ENCODE data around the gene SLC26A2.

The SLC26A2 gene

GRCh38 chr5:149961186-149961685 lies 678 bp downstream of the SLC26A2 start:
- Histone ChIP-seq H3K36me3 (ENCODE audit: insufficient read depth, low read length) (no peaks in the 10 kb centered on the region), H3K4me1 (ENCODE audit: insufficient read depth, low read length) (peaks cover 11% of the 10 kb centered on the region), H3K9me3 (ENCODE audit: low read length) (no peaks in the 10 kb centered on the region), H2AFZ (ENCODE audit: low read depth, low read length) (peak overlapping the region; percentile 89), H3K4me3 (ENCODE audit: low read length) (peak overlapping the region; percentile 64), H3K27me3 (ENCODE audit: insufficient read depth, low read length) (no peaks in the 10 kb centered on the region)

GRCh38 chr5:149961957-149962409 lies 1.4 kb downstream of the SLC26A2 start:
- no peaks in the 10 kb centered on the region for H3K36me3 ChIP-seq (ENCODE audit: insufficient read depth, low read length)
- peaks cover 11% of the 10 kb centered on the region for H3K4me1 ChIP-seq (ENCODE audit: insufficient read depth, low read length)
- no peaks in the 10 kb centered on the region for H3K27me3 ChIP-seq (ENCODE audit: insufficient read depth, low read length)
- H2AFZ ChIP-seq (ENCODE audit: low read depth, low read length) = no peak overlapping the region
- H3K9me3 ChIP-seq (ENCODE audit: low read length) = no peaks in the 10 kb centered on the region
- no peak overlapping the region for H3K4me3 ChIP-seq (ENCODE audit: low read length)

DNA sequence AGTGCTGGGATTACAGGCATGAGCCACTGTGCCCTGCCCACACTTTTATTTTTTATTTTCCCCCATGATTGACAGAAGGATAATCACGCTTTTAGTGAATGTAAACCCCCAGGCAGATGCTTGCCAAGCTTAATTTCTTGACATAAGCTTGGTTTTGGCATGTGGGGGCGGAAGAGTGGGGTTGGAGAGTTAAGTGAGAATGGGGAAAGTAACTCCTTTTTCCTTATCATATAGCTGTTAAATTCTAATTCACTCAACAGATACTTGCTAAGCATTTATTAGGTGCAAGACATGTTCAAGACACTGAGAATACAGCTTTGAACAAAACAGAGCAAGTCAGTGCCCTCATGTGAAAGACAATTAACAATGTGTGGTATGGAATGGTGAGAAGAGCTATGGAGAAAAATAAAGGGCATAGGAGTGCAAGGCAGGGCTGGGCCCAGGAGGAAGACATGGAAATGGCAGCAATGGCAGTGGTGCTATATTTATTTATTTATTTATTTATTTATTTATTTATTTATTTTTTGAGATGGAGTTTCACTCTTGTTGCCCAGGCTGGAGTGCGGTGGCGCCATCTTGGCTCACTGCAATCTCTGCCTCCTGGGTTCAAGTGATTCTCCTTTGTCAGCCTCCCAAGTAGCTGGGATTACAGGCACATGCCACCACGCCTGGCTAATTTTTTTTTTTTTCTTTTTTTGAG lies 2.2 kb downstream of the SLC26A2 start:
- no peak overlapping the region for H3K4me3 ChIP-seq (ENCODE audit: low read length)
- H3K4me1 ChIP-seq (ENCODE audit: insufficient read depth, low read length) = peaks cover 11% of the 10 kb centered on the region
- H2AFZ ChIP-seq (ENCODE audit: low read depth, low read length) = no peak overlapping the region
- H3K9me3 ChIP-seq (ENCODE audit: low read length) = no peaks in the 10 kb centered on the region
- no peaks in the 10 kb centered on the region for H3K36me3 ChIP-seq (ENCODE audit: insufficient read depth, low read length)
- no peaks in the 10 kb centered on the region for H3K27me3 ChIP-seq (ENCODE audit: insufficient read depth, low read length)

GRCh38 chr5:149963729-149964128 lies 3.2 kb downstream of the SLC26A2 start:
- Histone ChIP-seq H3K4me1 (ENCODE audit: insufficient read depth, low read length) (peaks cover 11% of the 10 kb centered on the region), H3K36me3 (ENCODE audit: insufficient read depth, low read length) (no peaks in the 10 kb centered on the region), H3K4me3 (ENCODE audit: low read length) (no peak overlapping the region), H3K27me3 (ENCODE audit: insufficient read depth, low read length) (no peaks in the 10 kb centered on the region), H3K9me3 (ENCODE audit: low read length) (no peaks in the 10 kb centered on the region), H2AFZ (ENCODE audit: low read depth, low read length) (no peak overlapping the region)

GRCh38 chr5:149966946-149967345 lies 6.4 kb downstream of the SLC26A2 start:
- no peaks in the 10 kb centered on the region for H3K4me1 ChIP-seq (ENCODE audit: insufficient read depth, low read length)

DNA sequence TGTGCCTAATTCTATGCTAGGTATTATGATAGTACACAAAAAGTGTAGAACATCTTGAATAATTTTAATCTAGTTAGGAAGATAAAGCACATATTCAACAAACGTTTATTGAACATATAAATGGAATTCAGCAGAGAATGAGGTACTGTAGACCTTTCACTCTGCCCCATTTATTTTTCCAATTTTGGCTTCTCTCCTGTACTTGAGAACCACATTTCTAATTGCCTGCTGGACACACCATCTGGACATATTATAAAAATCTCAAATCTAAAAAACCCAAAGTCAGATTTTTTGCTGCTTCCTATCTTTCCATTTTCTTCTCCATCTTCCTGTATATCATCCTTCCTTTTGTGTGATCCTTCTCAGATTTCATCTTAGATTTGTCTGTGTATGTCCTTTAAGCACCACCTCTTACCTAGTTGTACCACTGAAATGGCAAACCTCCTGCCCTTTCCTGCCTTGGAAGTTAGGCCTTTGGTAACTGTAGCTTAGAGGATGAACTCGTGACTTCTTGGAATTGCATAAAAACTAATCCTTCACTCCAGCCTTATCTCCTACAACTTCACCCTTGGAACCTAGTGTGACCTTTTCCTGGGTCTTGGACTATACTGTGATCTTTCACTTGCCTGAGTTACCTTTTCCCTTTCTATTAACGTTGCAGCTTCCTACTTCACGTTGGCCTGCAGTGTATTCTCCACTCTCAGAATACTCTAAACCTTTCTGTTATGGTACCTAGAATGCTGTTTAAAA lies 8.8 kb downstream of the SLC26A2 start:
- Histone ChIP-seq H3K4me3 (ENCODE audit: low read length) (no peak overlapping the region), H3K4me1 (ENCODE audit: insufficient read depth, low read length) (no peaks in the 10 kb centered on the region), H3K9me3 (ENCODE audit: low read length) (no peaks in the 10 kb centered on the region), H3K27me3 (ENCODE audit: insufficient read depth, low read length) (no peaks in the 10 kb centered on the region), H2AFZ (ENCODE audit: low read depth, low read length) (no peak overlapping the region), H3K36me3 (ENCODE audit: insufficient read depth, low read length) (no peaks in the 10 kb centered on the region)

More at GRCh38 chr5:149966946-149967345, 6.4 kb downstream of the SLC26A2 start:
- Histone ChIP-seq H3K27me3 (ENCODE audit: insufficient read depth, low read length) (no peaks in the 10 kb centered on the region), H2AFZ (ENCODE audit: low read depth, low read length) (no peak overlapping the region), H3K9me3 (ENCODE audit: low read length) (no peaks in the 10 kb centered on the region), H3K4me3 (ENCODE audit: low read length) (no peak overlapping the region), H3K36me3 (ENCODE audit: insufficient read depth, low read length) (no peaks in the 10 kb centered on the region)

DNA sequence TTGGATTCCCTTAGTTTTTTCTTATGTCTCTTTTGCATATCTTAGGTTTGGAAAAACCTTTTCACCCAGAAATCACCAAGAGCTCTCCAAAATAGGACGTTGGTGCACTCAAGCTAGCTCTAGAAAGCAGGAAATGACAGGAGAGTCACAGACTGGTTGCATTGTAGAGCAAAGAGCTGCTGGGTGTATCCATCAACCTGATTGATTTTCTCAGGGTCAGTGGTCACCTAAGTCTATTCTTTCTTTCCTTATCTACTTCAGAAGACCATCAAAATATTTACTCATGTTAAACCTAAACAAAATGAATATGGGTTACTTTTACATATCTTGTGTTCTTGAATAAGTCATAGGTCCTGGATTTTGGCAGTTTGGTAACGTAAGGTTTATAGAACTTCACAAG lies 14.9 kb downstream of the SLC26A2 start:
- no peaks in the 10 kb centered on the region for H3K27me3 ChIP-seq (ENCODE audit: insufficient read depth, low read length)
- no peaks in the 10 kb centered on the region for H3K4me1 ChIP-seq (ENCODE audit: insufficient read depth, low read length)

DNA sequence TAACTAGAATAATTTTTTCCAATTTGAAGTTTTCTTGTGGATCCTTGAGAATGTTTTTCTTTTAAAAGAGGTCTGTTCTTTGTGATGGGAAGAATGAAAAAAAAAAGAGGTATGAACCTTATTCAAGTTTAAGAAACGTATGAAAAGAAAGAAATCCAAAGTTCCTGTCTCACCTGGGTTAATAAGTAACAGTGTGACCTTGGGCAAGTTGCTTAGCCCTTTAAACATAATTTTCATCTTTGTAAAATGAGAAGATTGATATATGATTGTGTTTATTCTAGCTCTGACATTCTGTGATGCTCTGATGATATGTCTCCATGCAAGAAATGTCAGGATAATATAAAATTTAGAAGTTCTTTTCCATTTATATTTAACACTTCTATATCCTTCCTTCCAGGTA lies 19.3 kb downstream of the SLC26A2 start:
- no peak overlapping the region for H3K4me3 ChIP-seq (ENCODE audit: low read length)
- no peak overlapping the region for H2AFZ ChIP-seq (ENCODE audit: low read depth, low read length)
- H3K36me3 ChIP-seq (ENCODE audit: insufficient read depth, low read length) = peaks cover 11% of the 10 kb centered on the region
- H3K27me3 ChIP-seq (ENCODE audit: insufficient read depth, low read length) = no peaks in the 10 kb centered on the region
- no peaks in the 10 kb centered on the region for H3K4me1 ChIP-seq (ENCODE audit: insufficient read depth, low read length)
- no peaks in the 10 kb centered on the region for H3K9me3 ChIP-seq (ENCODE audit: low read length)

More for the DNA sequence above, 14.9 kb downstream of the SLC26A2 start:
- no peak overlapping the region for H3K4me3 ChIP-seq (ENCODE audit: low read length)
- H2AFZ ChIP-seq (ENCODE audit: low read depth, low read length) = no peak overlapping the region
- no peaks in the 10 kb centered on the region for H3K9me3 ChIP-seq (ENCODE audit: low read length)
- H3K36me3 ChIP-seq (ENCODE audit: insufficient read depth, low read length) = peaks cover 5% of the 10 kb centered on the region

GRCh38 chr5:149981206-149981605 lies 20.6 kb downstream of the SLC26A2 start:
- Histone ChIP-seq H3K4me1 (ENCODE audit: insufficient read depth, low read length) (no peaks in the 10 kb centered on the region), H3K4me3 (ENCODE audit: low read length) (no peak overlapping the region), H3K9me3 (ENCODE audit: low read length) (no peaks in the 10 kb centered on the region), H2AFZ (ENCODE audit: low read depth, low read length) (no peak overlapping the region), H3K36me3 (ENCODE audit: insufficient read depth, low read length) (peaks cover 11% of the 10 kb centered on the region), H3K27me3 (ENCODE audit: insufficient read depth, low read length) (no peaks in the 10 kb centered on the region)

GRCh38 chr5:149982505-149982904 lies 21.9 kb downstream of the SLC26A2 start:
- H3K27me3 ChIP-seq (ENCODE audit: insufficient read depth, low read length) = no peaks in the 10 kb centered on the region
- peaks cover 11% of the 10 kb centered on the region for H3K36me3 ChIP-seq (ENCODE audit: insufficient read depth, low read length)
- no peak overlapping the region for H3K4me3 ChIP-seq (ENCODE audit: low read length)
- H3K9me3 ChIP-seq (ENCODE audit: low read length) = no peaks in the 10 kb centered on the region
- no peak overlapping the region for H2AFZ ChIP-seq (ENCODE audit: low read depth, low read length)
- no peaks in the 10 kb centered on the region for H3K4me1 ChIP-seq (ENCODE audit: insufficient read depth, low read length)

DNA sequence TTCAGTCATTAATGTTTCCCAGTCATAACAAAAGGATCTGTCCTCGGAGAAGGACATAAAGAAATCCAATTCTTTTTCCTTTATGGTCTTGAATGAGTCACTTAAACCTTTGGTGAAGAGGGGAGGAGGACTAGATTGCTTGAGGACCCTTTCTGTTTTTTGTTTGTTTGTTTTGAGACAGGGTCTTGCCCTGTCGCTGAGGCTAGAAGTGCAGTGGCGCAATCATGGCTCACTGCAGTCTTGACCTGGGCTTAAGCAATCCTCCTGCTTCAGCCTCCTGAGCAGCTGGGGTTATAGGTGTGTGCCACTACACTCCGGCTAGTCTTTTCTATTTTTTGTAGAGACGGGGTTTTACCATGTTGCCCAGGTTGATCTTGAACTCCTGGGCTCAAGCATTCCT lies 27.6 kb downstream of the SLC26A2 start:
- H2AFZ ChIP-seq (ENCODE audit: low read depth, low read length) = no peak overlapping the region
- no peaks in the 10 kb centered on the region for H3K27me3 ChIP-seq (ENCODE audit: insufficient read depth, low read length)
- H3K36me3 ChIP-seq (ENCODE audit: insufficient read depth, low read length) = no peaks in the 10 kb centered on the region
- no peaks in the 10 kb centered on the region for H3K4me1 ChIP-seq (ENCODE audit: insufficient read depth, low read length)
- H3K4me3 ChIP-seq (ENCODE audit: low read length) = no peak overlapping the region
- no peaks in the 10 kb centered on the region for H3K9me3 ChIP-seq (ENCODE audit: low read length)

- Histone ChIP-seq H2AFZ (ENCODE audit: low read depth, low read length) (no peak overlapping the region), H3K9me3 (ENCODE audit: low read length) (no peaks in the 10 kb centered on the region), H3K36me3 (ENCODE audit: insufficient read depth, low read length) (peaks cover 11% of the 10 kb centered on the region), H3K4me1 (ENCODE audit: insufficient read depth, low read length) (no peaks in the 10 kb centered on the region), H3K27me3 (ENCODE audit: insufficient read depth, low read length) (no peaks in the 10 kb centered on the region), H3K4me3 (ENCODE audit: low read length) (no peak overlapping the region)
Measured at GRCh38 chr5:149990518-149991376, 30.2 kb downstream of the SLC26A2 start.

- Histone ChIP-seq H3K4me1 (ENCODE audit: insufficient read depth, low read length) (no peaks in the 10 kb centered on the region), H3K36me3 (ENCODE audit: insufficient read depth, low read length) (peaks cover 14% of the 10 kb centered on the region), H3K27me3 (ENCODE audit: insufficient read depth, low read length) (no peaks in the 10 kb centered on the region), H3K4me3 (ENCODE audit: low read length) (no peak overlapping the region), H3K9me3 (ENCODE audit: low read length) (no peaks in the 10 kb centered on the region), H2AFZ (ENCODE audit: low read depth, low read length) (no peak overlapping the region)
Measured at GRCh38 chr5:149993471-149993870, 32.9 kb downstream of the SLC26A2 start.

Data from neuron (in vitro differentiated cells).